ENCODE measurements around the gene REV1. TPM values are rescaled to one million over a fixed set of nuclear protein-coding genes. Genes with fewer than 3 reads are reported as not detected.

REV1 gene
- total and polyA plus RNA-seq, 12 donors = 9.6 to 83.1 (median 30.2) TPM

DNA sequence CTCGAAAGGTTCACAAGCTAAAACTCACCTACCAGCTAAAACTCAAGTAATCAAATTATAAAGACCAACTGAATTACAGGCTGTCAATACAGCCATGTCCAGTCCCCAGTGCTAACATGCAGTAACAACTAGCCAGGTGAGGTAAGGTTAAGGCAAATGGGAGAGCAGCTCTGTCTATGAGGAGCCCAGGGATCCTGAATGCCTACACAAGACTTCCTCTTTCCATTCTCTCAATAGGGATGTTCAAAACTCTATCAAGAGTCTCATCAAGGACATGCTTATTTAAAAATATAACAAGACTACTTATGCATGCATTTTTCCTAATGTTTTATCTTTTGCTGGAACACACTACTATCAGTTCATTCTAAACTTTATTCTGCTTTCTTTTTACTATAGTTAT is 20.4 kb downstream of the REV1 start:
- ATAC-seq = no peak
- Histone ChIP-seq H3K4me1 (peaks cover 0 to 85% (median 55%) of the 10 kb centered on the region in 9 donors), H3K27me3 (no peaks in the 10 kb centered on the region), H3K4me3 (no peak overlapping the region), H3K27ac (peak overlapping the region in 3 of 10 donors; percentile 9 to 67 (median 42)), H3K36me3 (peaks cover 0 to under 1% (median 0%) of the 10 kb centered on the region in 9 donors), H3K9me3 (peaks cover 0 to 4% (median 0%) of the 10 kb centered on the region in 11 donors)
- intact Hi-C loops (cut with DNase I) = no loop called here
- no peak for DNase-seq
- TF ChIP-seq, protein P1, sequence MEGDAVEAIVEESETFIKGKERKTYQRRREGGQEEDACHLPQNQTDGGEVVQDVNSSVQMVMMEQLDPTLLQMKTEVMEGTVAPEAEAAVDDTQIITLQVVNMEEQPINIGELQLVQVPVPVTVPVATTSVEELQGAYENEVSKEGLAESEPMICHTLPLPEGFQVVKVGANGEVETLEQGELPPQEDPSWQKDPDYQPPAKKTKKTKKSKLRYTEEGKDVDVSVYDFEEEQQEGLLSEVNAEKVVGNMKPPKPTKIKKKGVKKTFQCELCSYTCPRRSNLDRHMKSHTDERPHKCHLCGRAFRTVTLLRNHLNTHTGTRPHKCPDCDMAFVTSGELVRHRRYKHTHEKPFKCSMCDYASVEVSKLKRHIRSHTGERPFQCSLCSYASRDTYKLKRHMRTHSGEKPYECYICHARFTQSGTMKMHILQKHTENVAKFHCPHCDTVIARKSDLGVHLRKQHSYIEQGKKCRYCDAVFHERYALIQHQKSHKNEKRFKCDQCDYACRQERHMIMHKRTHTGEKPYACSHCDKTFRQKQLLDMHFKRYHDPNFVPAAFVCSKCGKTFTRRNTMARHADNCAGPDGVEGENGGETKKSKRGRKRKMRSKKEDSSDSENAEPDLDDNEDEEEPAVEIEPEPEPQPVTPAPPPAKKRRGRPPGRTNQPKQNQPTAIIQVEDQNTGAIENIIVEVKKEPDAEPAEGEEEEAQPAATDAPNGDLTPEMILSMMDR (IDR thresholded peaks at IDR 0.05) = no peak
- 90 to 95% methylated on average over 1 of the region's 1 CpG for WGBS, 2 donors

DNA sequence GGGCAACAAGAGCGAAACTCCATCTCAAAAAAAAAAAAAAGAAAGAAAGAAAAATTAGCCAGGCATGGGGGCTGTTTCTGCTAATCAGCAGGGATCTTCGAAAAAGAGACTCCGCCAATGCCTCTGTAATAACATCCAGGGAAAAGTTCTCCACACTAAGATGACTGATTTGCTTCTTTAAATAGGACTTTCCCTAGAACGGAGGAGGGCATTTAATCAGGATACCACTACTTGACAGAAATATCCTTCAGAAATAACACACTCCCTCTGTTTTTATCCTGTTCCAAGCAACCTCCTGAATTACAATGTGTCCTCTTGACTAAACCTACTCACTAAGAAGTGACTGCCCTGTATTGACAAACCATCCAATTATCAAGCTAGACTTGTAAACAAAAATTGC is 21.7 kb downstream of the REV1 start:
- DNase-seq (no peak), ATAC-seq (peak; percentile 25 to 80 (median 70))
- Histone ChIP-seq H3K4me3 (no peak overlapping the region), H3K4me1 (peaks cover 0 to 72% (median 44%) of the 10 kb centered on the region in 9 donors), H3K27me3 (no peaks in the 10 kb centered on the region), H3K27ac (peak overlapping the region in 9 of 10 donors; percentile 9 to 68 (median 42)), H3K9me3 (peaks cover 0 to 4% (median 0%) of the 10 kb centered on the region in 11 donors), H3K36me3 (peaks cover 0 to 13% (median 0%) of the 10 kb centered on the region in 9 donors)
- 35 to 47% methylated on average over 4 of the region's 4 CpGs for WGBS, 2 donors
- intact Hi-C loops (cut with DNase I) = no loop called here
- TF ChIP-seq, protein P1 (IDR thresholded peaks at IDR 0.05) = no peak

DNA sequence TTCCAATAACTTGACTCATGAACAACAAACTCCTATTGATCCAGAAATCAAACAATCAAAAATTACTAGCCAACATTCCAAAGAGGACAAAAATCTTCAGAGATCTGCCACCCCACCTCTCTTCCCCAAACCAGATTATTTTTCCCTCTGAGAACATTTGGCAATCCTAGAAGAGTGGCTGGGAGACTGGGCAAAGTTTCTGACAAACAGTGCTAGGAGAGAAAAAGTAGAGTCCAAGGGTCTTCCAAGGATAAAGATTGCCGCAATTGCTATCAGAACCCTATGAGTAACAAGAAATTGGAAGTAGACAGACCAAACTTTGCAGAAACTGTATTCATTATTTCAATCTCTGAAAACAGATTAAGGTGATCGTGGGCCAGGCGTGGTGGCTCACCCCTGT is 22.4 kb downstream of the REV1 start:
- H3K36me3 ChIP-seq = peaks cover 0 to 20% (median 2%) of the 10 kb centered on the region in 9 donors
- peaks cover 0 to 65% (median 40%) of the 10 kb centered on the region in 9 donors for H3K4me1 ChIP-seq
- H3K9me3 ChIP-seq = peaks cover 0 to 4% (median 0%) of the 10 kb centered on the region in 11 donors
- H3K27me3 ChIP-seq = no peaks in the 10 kb centered on the region
- intact Hi-C loops (cut with DNase I) = no loop called here
- ATAC-seq (no peak), DNase-seq (no peak)
- TF ChIP-seq, protein P1 (IDR thresholded peaks at IDR 0.05) = no peak
- no peak overlapping the region for H3K4me3 ChIP-seq
- WGBS, 2 donors = 95 to 97% methylated on average over 3 of the region's 3 CpGs
- H3K27ac ChIP-seq = peak overlapping the region in 7 of 10 donors; percentile 9 to 68 (median 46)

DNA sequence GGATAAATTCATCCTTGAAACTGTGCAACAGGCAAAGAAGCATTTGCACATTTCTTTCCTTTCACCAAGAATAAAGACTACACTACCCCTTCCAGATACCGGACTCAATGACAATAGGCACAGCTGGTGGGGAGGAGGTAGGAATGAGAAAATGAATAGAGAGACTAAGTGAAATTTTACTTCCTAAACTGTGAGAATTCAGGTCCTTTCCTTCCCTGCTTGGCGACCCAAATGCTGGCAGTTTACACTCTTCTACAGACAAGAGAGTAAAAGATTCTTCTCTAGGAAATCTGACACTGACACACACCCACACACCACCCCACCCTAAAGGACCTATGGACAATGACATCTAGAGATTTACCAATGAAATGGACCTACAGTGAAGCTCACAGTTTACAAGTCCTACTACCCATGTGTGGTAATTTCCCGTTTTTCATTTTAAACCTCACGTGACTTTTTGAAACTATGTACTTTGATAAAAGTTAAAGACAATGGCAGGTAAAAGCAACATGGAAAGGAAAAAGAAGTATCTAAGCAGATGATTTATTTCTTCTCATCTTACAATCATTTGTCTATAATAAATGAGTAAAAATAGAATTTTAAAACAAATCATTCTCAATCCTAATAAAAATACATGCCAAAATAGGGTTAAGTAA is 27.9 kb downstream of the REV1 start:
- ATAC-seq (no peak), DNase-seq (no peak)
- TF ChIP-seq, protein P1 (IDR thresholded peaks at IDR 0.05) = no peak
- WGBS, 2 donors = 82 to 94% methylated on average over 4 of the region's 4 CpGs
- intact Hi-C loops (cut with DNase I) = no loop called here
- Histone ChIP-seq H3K36me3 (peaks cover 0 to 74% (median 23%) of the 10 kb centered on the region in 9 donors), H3K4me3 (no peak overlapping the region), H3K27me3 (no peaks in the 10 kb centered on the region), H3K27ac (no peak overlapping the region), H3K9me3 (no peaks in the 10 kb centered on the region), H3K4me1 (peaks cover 0 to 16% (median 6%) of the 10 kb centered on the region in 9 donors)

Measured in heart right ventricle (tissue), 16 donors.